ENCODE results near the gene TBC1D28.
"Not testable (repeated sequence)": the region's sequence is repeated elsewhere in the genome, so short reads cannot be mapped to it uniquely, and the experiment has no call there.

TBC1D28 gene

GRCh38 chr17:18624862-18625501, 19.2 kb downstream of the TBC1D28 start:
- H3K27ac ChIP-seq; DNase-seq (ENCODE audit: low read depth, low spot score): not testable (repeated sequence)

GRCh38 chr17:18617613-18618012, 26.6 kb downstream of the TBC1D28 start:
- not testable (repeated sequence) for H3K27ac ChIP-seq; DNase-seq (ENCODE audit: low read depth, low spot score)

- H3K27ac ChIP-seq, result not testable (repeated sequence)
Measured at GRCh38 chr17:18613016-18613415, 31.2 kb downstream of the TBC1D28 start.

GRCh38 chr17:18593138-18593537, 51.1 kb downstream of the TBC1D28 start:
- DNase-seq (ENCODE audit: low read depth, low spot score); H3K27ac ChIP-seq: not testable (repeated sequence)

More at GRCh38 chr17:18613016-18613415, 31.2 kb downstream of the TBC1D28 start:
- DNase-seq (ENCODE audit: low read depth, low spot score), result not testable (repeated sequence)
